MCF 10A (cell line): ENCODE measurements around the gene ENTREP1. TPM values are rescaled to one million over a fixed set of nuclear protein-coding genes. Genes with fewer than 3 reads are reported as not detected.

Experiments
- BruUV-seq: library from RNA; stranded (reverse); fragments of 400-500 nt; replicated peaks from 2 replicates; lab custom pipeline; 2021; lab: Mats Ljungman, UMichigan
- CTCF ChIA-PET: fragments of 300-600 bp; sonication (Branson Sonifier 250); formaldehyde crosslinking; extraction: SDS; loops from one replicate; lab custom pipeline; 2021; ENCODE audit warnings: antibody characterized with exemption, inconsistent platforms; lab: Yijun Ruan, JAX
- POLR2A ChIA-PET: fragments of 300-600, 350-650 bp; sonication (Branson Sonifier 250); formaldehyde crosslinking; extraction: SDS; loops from one replicate; lab custom pipeline; 2020; ENCODE audit warnings: antibody characterized with exemption, inconsistent platforms; lab: Yijun Ruan, JAX
- DNase-seq: peaks from one replicate; pipeline ENCODE4 v3.0.0-alpha.2; 2018; ENCODE audit not compliant: unreplicated experiment
- H3K27ac Mint-ChIP-seq: one replicate; pipeline ENCODE4 v1.8.0; 2022; ENCODE audit warnings: mild to moderate bottlenecking, low read depth, mixed read lengths; ENCODE audit not compliant: unreplicated experiment
- H3K27me3 Mint-ChIP-seq: one replicate; pipeline ENCODE4 v1.8.0; 2022; ENCODE audit warnings: mixed read lengths; ENCODE audit not compliant: insufficient read depth, unreplicated experiment
- H3K36me3 Mint-ChIP-seq: one replicate; pipeline ENCODE4 v1.8.0; 2022; ENCODE audit warnings: mild to moderate bottlenecking, moderate library complexity, mixed read lengths; ENCODE audit not compliant: insufficient read depth, unreplicated experiment
- H3K4me1 Mint-ChIP-seq: one replicate; pipeline ENCODE4 v1.8.0; 2022; ENCODE audit warnings: mixed read lengths; ENCODE audit not compliant: insufficient read depth, unreplicated experiment
- H3K4me3 Mint-ChIP-seq: one replicate; pipeline ENCODE4 v1.8.0; 2022; ENCODE audit warnings: mild to moderate bottlenecking, moderate library complexity, mixed read lengths; ENCODE audit not compliant: unreplicated experiment
- H3K9me3 Mint-ChIP-seq: one replicate; pipeline ENCODE4 v1.8.0; 2022; ENCODE audit warnings: mixed read lengths; ENCODE audit not compliant: unreplicated experiment
- intact Hi-C: fragments of 100-400 bp; cut with micrococcal nuclease; formaldehyde crosslinking; loops from 2 replicates; pipeline ENCODE4 v1.14.1; 2022
- total RNA-seq: library from RNA; stranded (reverse); gene quantifications from 2 replicates; pipeline ENCODE4 v1.2.3, GENCODE V29; 2022
- TF ChIP-seq, protein P1 (sequence below): fragments of 200-600 bp; IDR thresholded peaks from one replicate; pipeline ENCODE4 v1.8.0; 2022; ENCODE audit warnings: antibody characterized with exemption, mild to moderate bottlenecking; ENCODE audit not compliant: unreplicated experiment

Gene ENTREP1
- total RNA-seq, 1 experiment from 2014 or later, result 0.35 TPM

- POLR2A ChIA-PET, result no interaction called here
- Mint-ChIP-seq H3K9me3 (peaks cover 16% of the 10 kb centered on the region), H3K4me3 (no peak overlapping the region), H3K36me3 (no peaks in the 10 kb centered on the region), H3K27ac (no peak overlapping the region), H3K27me3 (no peaks in the 10 kb centered on the region), H3K4me1 (no peaks in the 10 kb centered on the region)
- DNase-seq, result no peak
- CTCF ChIA-PET, result no interaction called here
- BruUV-seq, result no TSS peak
- intact Hi-C loops, result no loop called here
- TF ChIP-seq, protein P1, sequence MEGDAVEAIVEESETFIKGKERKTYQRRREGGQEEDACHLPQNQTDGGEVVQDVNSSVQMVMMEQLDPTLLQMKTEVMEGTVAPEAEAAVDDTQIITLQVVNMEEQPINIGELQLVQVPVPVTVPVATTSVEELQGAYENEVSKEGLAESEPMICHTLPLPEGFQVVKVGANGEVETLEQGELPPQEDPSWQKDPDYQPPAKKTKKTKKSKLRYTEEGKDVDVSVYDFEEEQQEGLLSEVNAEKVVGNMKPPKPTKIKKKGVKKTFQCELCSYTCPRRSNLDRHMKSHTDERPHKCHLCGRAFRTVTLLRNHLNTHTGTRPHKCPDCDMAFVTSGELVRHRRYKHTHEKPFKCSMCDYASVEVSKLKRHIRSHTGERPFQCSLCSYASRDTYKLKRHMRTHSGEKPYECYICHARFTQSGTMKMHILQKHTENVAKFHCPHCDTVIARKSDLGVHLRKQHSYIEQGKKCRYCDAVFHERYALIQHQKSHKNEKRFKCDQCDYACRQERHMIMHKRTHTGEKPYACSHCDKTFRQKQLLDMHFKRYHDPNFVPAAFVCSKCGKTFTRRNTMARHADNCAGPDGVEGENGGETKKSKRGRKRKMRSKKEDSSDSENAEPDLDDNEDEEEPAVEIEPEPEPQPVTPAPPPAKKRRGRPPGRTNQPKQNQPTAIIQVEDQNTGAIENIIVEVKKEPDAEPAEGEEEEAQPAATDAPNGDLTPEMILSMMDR, result no peak
Observed at GRCh38 chr9:69313175-69313574, 11.8 kb upstream of the ENTREP1 start.

DNA sequence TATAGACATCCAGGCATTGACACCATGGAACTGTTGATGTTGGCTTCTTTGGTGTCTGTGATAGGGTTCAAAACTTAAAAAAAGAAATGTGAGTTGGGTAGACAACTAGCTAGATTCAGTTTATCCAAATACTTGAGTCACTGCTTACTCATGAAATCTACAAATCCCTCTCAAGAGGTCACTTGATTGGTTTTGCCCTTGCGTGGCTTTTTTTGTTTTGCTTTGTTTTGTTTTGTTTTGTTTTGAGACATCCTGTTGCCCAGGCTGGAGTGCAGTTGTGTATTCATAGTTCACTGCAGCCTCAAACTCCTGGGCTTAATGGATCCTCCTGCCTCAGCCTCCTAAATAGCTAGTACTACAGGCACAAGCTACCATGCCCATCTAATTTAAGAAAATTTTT, 10.5 kb upstream of the ENTREP1 start:
- no peaks in the 10 kb centered on the region for H3K27me3 Mint-ChIP-seq
- peaks cover 16% of the 10 kb centered on the region for H3K9me3 Mint-ChIP-seq
- no peaks in the 10 kb centered on the region for H3K4me1 Mint-ChIP-seq
- BruUV-seq, result no TSS peak
- no peaks in the 10 kb centered on the region for H3K36me3 Mint-ChIP-seq
- CTCF ChIA-PET, result interaction anchor here (0.6 kb wide), 1 partner anchor 547 kb away, joined by 6 read pairs; no protein-coding TSS in a partner anchor
- H3K27ac Mint-ChIP-seq, result no peak overlapping the region
- no peak for DNase-seq
- POLR2A ChIA-PET, result interaction anchor here (0.7 kb wide), 1 partner anchor 235 kb away, joined by 4 read pairs; no protein-coding TSS in a partner anchor
- intact Hi-C loops, result no loop called here
- H3K4me3 Mint-ChIP-seq, result no peak overlapping the region
- TF ChIP-seq, protein P1, result no peak

DNA sequence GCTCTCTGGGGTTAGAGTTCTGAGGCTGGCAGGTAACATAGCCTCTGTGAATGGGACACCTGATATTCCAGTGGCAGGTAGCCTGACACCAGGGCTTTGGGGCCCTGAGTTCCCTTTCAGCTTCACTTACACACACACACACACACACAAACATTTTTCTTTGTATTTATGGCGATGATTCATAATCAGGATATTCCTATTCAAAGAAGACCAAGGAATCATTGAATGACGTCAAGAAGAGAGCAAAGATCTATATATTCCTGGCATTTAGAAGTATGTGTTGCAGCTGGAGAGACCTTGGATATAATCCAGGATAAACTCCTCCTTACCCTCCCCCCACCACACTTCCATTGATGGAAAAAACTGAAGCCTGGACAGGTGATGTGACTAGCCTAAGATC, 7.9 kb upstream of the ENTREP1 start:
- BruUV-seq, result no TSS peak
- no peak overlapping the region for H3K27ac Mint-ChIP-seq
- ChIA-PET POLR2A (no interaction called here), CTCF (interaction anchor here (0.6 kb wide), 1 partner anchor 826 kb away, joined by 3 read pairs; no protein-coding TSS in a partner anchor)
- H3K9me3 Mint-ChIP-seq, result peaks cover 12% of the 10 kb centered on the region
- no peaks in the 10 kb centered on the region for H3K4me1 Mint-ChIP-seq
- peak; percentile 17 for DNase-seq
- H3K27me3 Mint-ChIP-seq, result no peaks in the 10 kb centered on the region
- TF ChIP-seq, protein P1, result no peak
- H3K4me3 Mint-ChIP-seq, result no peak overlapping the region
- intact Hi-C loops, result no loop called here
- H3K36me3 Mint-ChIP-seq, result no peaks in the 10 kb centered on the region

DNA sequence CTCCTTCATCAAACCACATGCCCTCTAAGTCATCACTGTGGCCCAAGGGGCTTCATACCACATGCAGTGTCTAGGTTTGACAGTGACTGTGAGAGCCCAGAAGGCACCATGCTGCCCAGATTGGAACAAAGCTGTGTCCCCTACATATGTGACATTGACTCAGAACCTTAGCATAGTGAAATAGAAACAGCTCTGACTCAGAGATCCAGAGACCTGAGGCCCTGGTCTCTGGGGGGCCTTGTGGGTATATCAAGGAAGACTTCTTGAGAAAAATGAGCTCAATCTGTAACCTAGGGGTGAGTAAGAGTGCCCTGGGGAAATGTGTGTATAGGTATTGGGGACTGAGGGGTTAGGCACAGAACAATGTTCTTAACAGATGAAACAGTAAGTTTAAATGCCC, 7.1 kb upstream of the ENTREP1 start:
- Mint-ChIP-seq H3K36me3 (no peaks in the 10 kb centered on the region), H3K9me3 (peaks cover 9% of the 10 kb centered on the region), H3K4me1 (no peaks in the 10 kb centered on the region), H3K27ac (no peak overlapping the region), H3K27me3 (no peaks in the 10 kb centered on the region), H3K4me3 (no peak overlapping the region)
- ChIA-PET CTCF (interaction anchor here (0.7 kb wide), 1 partner anchor 66 kb away, joined by 3 read pairs; no protein-coding TSS in a partner anchor), POLR2A (interaction anchor here (0.5 kb wide), 1 partner anchor 757 kb away, joined by 3 read pairs; no protein-coding TSS in a partner anchor)
- no TSS peak for BruUV-seq
- DNase-seq, result no peak
- TF ChIP-seq, protein P1, result no peak
- intact Hi-C loops, result no loop called here
